OCI-LY3 (cell line): ENCODE data around the gene SOD1.

Experiments
- EZH2phosphoT487 ChIP-seq: fragments of 200-600 bp; shearing (Covaris generic); IDR thresholded peaks from 2 replicates; pipeline ENCODE4 v1.6.1; 2018; ENCODE audit warnings: antibody characterized with exemption, mixed run types, low read depth
- TF ChIP-seq, protein P1 (sequence below): fragments of 200-600, 300-600 bp; sonication (generic); IDR thresholded peaks from 2 replicates; pipeline ENCODE4 v1.5.1; 2014; ENCODE audit warnings: antibody characterized with exemption, low read length, low read depth

DNA sequence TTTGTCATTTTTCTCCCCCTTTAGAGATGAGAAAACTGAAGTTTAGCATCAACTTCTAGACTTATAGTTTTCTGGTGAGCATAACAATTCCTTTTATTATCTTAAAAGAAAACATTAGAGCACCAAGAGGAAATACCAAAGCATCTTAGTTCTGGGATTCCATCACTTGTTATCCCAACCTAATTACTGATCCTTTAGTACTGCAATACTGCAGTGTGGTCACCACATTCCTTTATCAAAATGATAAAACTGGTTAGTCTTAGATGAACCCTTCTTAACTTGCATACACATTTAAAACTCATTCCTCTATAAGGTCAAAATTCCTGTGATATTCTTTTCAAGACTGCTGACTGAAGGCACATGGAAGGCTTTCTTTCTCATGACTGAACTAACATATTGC, 23.1 kb downstream of the SOD1 start:
- TF ChIP-seq, protein P1, sequence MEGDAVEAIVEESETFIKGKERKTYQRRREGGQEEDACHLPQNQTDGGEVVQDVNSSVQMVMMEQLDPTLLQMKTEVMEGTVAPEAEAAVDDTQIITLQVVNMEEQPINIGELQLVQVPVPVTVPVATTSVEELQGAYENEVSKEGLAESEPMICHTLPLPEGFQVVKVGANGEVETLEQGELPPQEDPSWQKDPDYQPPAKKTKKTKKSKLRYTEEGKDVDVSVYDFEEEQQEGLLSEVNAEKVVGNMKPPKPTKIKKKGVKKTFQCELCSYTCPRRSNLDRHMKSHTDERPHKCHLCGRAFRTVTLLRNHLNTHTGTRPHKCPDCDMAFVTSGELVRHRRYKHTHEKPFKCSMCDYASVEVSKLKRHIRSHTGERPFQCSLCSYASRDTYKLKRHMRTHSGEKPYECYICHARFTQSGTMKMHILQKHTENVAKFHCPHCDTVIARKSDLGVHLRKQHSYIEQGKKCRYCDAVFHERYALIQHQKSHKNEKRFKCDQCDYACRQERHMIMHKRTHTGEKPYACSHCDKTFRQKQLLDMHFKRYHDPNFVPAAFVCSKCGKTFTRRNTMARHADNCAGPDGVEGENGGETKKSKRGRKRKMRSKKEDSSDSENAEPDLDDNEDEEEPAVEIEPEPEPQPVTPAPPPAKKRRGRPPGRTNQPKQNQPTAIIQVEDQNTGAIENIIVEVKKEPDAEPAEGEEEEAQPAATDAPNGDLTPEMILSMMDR, result no peak
- no peak for TF ChIP-seq EZH2phosphoT487
